Measurements from ENCODE around the gene AFF3. TPM values are rescaled to one million over a fixed set of nuclear protein-coding genes. Genes with fewer than 3 reads are reported as not detected.

The AFF3 gene
- total and polyA plus RNA-seq, 7 experiments from 2014 or later, result 3.0 to 24.1 (median 19.8) TPM

DNA sequence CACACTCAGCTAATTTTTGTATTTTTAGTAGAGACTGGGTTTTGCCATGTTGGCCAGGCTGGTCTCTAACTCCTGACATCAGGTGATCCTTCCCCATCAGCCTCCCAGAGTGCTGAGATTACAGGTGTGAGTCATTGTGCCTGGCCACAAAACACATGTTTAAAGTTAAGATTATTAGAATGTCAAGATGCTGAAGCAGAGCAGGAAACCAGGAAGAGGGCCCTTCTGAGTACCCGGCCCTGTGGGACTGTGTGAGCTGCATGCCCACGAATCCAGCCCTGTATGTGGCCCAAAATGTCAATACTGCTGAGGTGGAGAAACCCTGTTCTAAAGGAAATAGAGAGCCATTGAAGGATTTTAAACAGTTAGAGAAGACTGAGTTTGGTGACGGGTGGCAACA is 621.6 kb downstream of the AFF3 start:
- H3K36me3 ChIP-seq (ENCODE audit: control insufficient read depth in 2 of 3, insufficient read depth in 3 of 3, low read length in 3 of 3), result no peaks in the 10 kb centered on the region
- H3K27ac ChIP-seq (ENCODE audit: low read depth, low read length), result no peak overlapping the region
- H3K27me3 ChIP-seq (ENCODE audit: control insufficient read depth in 2 of 2, insufficient read depth in 2 of 2, low read length in 2 of 2), result no peaks in the 10 kb centered on the region
- ChIA-PET POLR2A (no interaction called here), CTCF (no interaction called here)
- Mint-ChIP-seq H3K4me3 (no peak overlapping the region), H3K36me3 (peaks cover 0 to 5% (median 0%) of the 10 kb centered on the region in 5 donors), H3K4me1 (no peaks in the 10 kb centered on the region), H3K27ac (no peak overlapping the region), H3K27me3 (peaks cover 4 to 15% (median 9%) of the 10 kb centered on the region in 5 donors), H3K9me3 (peaks cover 0 to 4% (median 0%) of the 10 kb centered on the region in 11 donors)
- ATAC-seq (no peak), DNase-seq (no peak)
- no peaks in the 10 kb centered on the region for H3K9me3 ChIP-seq (ENCODE audit: control insufficient read depth in 2 of 3, low read length in 3 of 3)
- no peaks in the 10 kb centered on the region for H3K4me1 ChIP-seq (ENCODE audit: control insufficient read depth in 2 of 2, insufficient read depth in 2 of 2, low read length in 2 of 2)
- H3K4me3 ChIP-seq (ENCODE audit: low read length), result no peak overlapping the region
- intact Hi-C loops (cut with micrococcal nuclease), result no loop called here

DNA sequence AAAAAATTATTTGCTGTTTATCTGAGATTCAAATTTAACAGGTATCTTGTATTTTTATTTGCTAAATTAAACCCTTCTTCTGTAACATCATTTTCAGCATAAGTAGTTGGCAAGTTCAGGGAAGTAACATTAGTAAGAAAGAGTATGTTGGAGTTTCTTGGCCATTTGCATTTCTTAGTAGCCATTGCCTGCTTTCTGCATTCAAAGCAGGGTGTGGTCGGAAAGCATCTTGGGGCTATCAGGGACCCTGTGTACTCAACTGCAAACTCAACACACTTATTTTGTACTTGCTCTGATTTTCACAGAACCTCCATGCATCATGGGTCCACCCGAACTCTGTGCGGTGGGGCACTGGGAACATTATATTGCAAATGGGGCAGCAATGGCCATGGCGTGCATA is 622.2 kb downstream of the AFF3 start:
- no peaks in the 10 kb centered on the region for H3K27me3 ChIP-seq (ENCODE audit: control insufficient read depth in 2 of 2, insufficient read depth in 2 of 2, low read length in 2 of 2)
- no peak overlapping the region for H3K4me3 ChIP-seq (ENCODE audit: low read length)
- intact Hi-C loops (cut with micrococcal nuclease), result no loop called here
- no peaks in the 10 kb centered on the region for H3K4me1 ChIP-seq (ENCODE audit: control insufficient read depth in 2 of 2, insufficient read depth in 2 of 2, low read length in 2 of 2)
- no peak overlapping the region for H3K27ac ChIP-seq (ENCODE audit: low read depth, low read length)
- H3K4me3 Mint-ChIP-seq, result no peak overlapping the region
- ChIA-PET CTCF (no interaction called here), POLR2A (no interaction called here)
- peaks cover 4 to 15% (median 9%) of the 10 kb centered on the region in 5 donors for H3K27me3 Mint-ChIP-seq
- H3K36me3 Mint-ChIP-seq, result peaks cover 0 to 5% (median 0%) of the 10 kb centered on the region in 5 donors
- peaks cover 0 to 4% (median 0%) of the 10 kb centered on the region in 11 donors for H3K9me3 Mint-ChIP-seq
- no peaks in the 10 kb centered on the region for H3K36me3 ChIP-seq (ENCODE audit: control insufficient read depth in 2 of 3, insufficient read depth in 3 of 3, low read length in 3 of 3)
- DNase-seq (no peak), ATAC-seq (no peak)
- no peak overlapping the region for H3K27ac Mint-ChIP-seq
- no peaks in the 10 kb centered on the region for H3K4me1 Mint-ChIP-seq
- no peaks in the 10 kb centered on the region for H3K9me3 ChIP-seq (ENCODE audit: control insufficient read depth in 2 of 3, low read length in 3 of 3)

DNA sequence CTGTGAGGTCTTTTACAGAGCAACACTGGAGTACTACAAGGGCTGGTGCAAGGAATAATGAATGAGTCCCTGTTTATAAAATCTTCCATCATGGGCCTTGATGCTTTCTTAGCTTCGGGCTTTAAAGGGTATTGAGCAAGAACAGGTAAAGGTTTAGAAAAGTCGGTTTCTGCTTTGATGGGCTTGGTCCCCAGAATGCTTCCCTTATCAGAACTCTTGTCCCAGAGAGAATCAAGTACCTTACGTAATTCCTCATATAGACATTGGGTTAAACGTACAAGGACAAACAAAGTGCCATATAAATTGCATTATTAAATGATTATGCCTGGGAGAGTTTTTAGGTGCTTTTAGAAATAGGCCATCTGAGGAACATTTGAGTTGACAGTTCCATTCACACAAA is 628.0 kb downstream of the AFF3 start:
- Mint-ChIP-seq H3K27me3 (peaks cover 0 to 18% (median 4%) of the 10 kb centered on the region in 5 donors), H3K9me3 (no peaks in the 10 kb centered on the region), H3K4me3 (no peak overlapping the region), H3K36me3 (no peaks in the 10 kb centered on the region), H3K4me1 (no peaks in the 10 kb centered on the region), H3K27ac (no peak overlapping the region)
- CTCF ChIA-PET, result no interaction called here
- no peak for ATAC-seq
- DNase-seq, result no peak
- H3K9me3 ChIP-seq (ENCODE audit: control insufficient read depth in 2 of 3, low read length in 3 of 3), result no peaks in the 10 kb centered on the region
- no peak overlapping the region for H3K4me3 ChIP-seq (ENCODE audit: low read length)
- no peak overlapping the region for H3K27ac ChIP-seq (ENCODE audit: low read depth, low read length)
- POLR2A ChIA-PET, result no interaction called here
- H3K27me3 ChIP-seq (ENCODE audit: control insufficient read depth in 2 of 2, insufficient read depth in 2 of 2, low read length in 2 of 2), result no peaks in the 10 kb centered on the region
- no peaks in the 10 kb centered on the region for H3K4me1 ChIP-seq (ENCODE audit: control insufficient read depth in 2 of 2, insufficient read depth in 2 of 2, low read length in 2 of 2)
- intact Hi-C loops (cut with micrococcal nuclease), result no loop called here
- no peaks in the 10 kb centered on the region for H3K36me3 ChIP-seq (ENCODE audit: control insufficient read depth in 2 of 3, insufficient read depth in 3 of 3, low read length in 3 of 3)

DNA sequence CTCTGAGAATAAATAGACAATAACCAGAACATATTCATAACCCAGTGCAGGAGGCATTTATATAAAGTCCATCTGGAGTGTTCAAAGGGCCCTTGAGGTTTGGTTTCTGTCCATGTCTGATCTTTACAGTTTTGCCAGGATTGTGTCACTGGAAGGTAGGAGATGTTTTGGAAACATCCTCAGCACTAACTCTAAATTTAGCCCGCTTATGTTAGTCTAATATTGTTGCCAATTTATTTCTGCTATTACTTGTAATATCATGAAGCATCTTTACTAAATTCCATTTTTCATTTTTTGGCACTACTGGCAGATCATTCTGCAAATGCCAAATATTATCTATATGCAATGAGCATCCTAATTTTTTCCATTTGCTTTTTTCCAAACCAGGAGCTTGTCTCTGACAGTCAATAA is 630.2 kb downstream of the AFF3 start:
- Mint-ChIP-seq H3K36me3 (no peaks in the 10 kb centered on the region), H3K9me3 (no peaks in the 10 kb centered on the region), H3K27ac (no peak overlapping the region), H3K4me1 (no peaks in the 10 kb centered on the region), H3K27me3 (peaks cover 0 to 18% (median under 1%) of the 10 kb centered on the region in 5 donors), H3K4me3 (no peak overlapping the region)
- Histone ChIP-seq H3K27ac (ENCODE audit: low read depth, low read length) (no peak overlapping the region), H3K36me3 (ENCODE audit: control insufficient read depth in 2 of 3, insufficient read depth in 3 of 3, low read length in 3 of 3) (no peaks in the 10 kb centered on the region), H3K27me3 (ENCODE audit: control insufficient read depth in 2 of 2, insufficient read depth in 2 of 2, low read length in 2 of 2) (no peaks in the 10 kb centered on the region), H3K4me1 (ENCODE audit: control insufficient read depth in 2 of 2, insufficient read depth in 2 of 2, low read length in 2 of 2) (no peaks in the 10 kb centered on the region), H3K4me3 (ENCODE audit: low read length) (no peak overlapping the region), H3K9me3 (ENCODE audit: control insufficient read depth in 2 of 3, low read length in 3 of 3) (no peaks in the 10 kb centered on the region)
- ATAC-seq, result no peak
- DNase-seq, result no peak
- intact Hi-C loops (cut with micrococcal nuclease), result no loop called here
- POLR2A ChIA-PET, result no interaction called here
- CTCF ChIA-PET, result no interaction called here

DNA sequence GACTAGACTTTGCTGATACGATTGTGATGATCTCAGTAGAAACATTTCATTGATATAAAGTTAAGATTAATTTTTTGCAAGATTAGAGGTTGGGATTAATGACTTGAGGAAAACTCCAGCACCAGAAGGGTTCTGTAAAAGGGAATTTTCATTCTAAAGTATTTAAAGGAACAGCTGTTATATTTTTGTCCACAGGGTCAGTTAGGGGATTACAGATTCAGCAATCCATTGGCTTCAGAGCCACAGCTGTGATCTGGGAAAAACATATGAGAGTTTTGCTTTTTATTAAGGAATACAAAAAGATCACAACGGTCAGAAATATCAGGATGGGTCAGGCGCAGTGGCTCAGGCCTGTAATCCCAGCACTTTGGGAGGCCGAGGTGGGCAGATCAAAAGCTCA is 633.0 kb downstream of the AFF3 start:
- DNase-seq (no peak), ATAC-seq (no peak)
- Mint-ChIP-seq H3K36me3 (no peaks in the 10 kb centered on the region), H3K9me3 (no peaks in the 10 kb centered on the region), H3K27ac (no peak overlapping the region), H3K27me3 (peaks cover 0 to 5% (median 0%) of the 10 kb centered on the region in 5 donors), H3K4me1 (peaks cover 0 to 6% (median 0%) of the 10 kb centered on the region in 7 donors), H3K4me3 (no peak overlapping the region)
- ChIA-PET CTCF (no interaction called here), POLR2A (no interaction called here)
- no peaks in the 10 kb centered on the region for H3K36me3 ChIP-seq (ENCODE audit: control insufficient read depth in 2 of 3, insufficient read depth in 3 of 3, low read length in 3 of 3)
- H3K9me3 ChIP-seq (ENCODE audit: control insufficient read depth in 2 of 3, low read length in 3 of 3), result no peaks in the 10 kb centered on the region
- no peak overlapping the region for H3K27ac ChIP-seq (ENCODE audit: low read depth, low read length)
- no peaks in the 10 kb centered on the region for H3K27me3 ChIP-seq (ENCODE audit: control insufficient read depth in 2 of 2, insufficient read depth in 2 of 2, low read length in 2 of 2)
- intact Hi-C loops (cut with micrococcal nuclease), result no loop called here
- no peak overlapping the region for H3K4me3 ChIP-seq (ENCODE audit: low read length)
- H3K4me1 ChIP-seq (ENCODE audit: control insufficient read depth in 2 of 2, insufficient read depth in 2 of 2, low read length in 2 of 2), result no peaks in the 10 kb centered on the region

DNA sequence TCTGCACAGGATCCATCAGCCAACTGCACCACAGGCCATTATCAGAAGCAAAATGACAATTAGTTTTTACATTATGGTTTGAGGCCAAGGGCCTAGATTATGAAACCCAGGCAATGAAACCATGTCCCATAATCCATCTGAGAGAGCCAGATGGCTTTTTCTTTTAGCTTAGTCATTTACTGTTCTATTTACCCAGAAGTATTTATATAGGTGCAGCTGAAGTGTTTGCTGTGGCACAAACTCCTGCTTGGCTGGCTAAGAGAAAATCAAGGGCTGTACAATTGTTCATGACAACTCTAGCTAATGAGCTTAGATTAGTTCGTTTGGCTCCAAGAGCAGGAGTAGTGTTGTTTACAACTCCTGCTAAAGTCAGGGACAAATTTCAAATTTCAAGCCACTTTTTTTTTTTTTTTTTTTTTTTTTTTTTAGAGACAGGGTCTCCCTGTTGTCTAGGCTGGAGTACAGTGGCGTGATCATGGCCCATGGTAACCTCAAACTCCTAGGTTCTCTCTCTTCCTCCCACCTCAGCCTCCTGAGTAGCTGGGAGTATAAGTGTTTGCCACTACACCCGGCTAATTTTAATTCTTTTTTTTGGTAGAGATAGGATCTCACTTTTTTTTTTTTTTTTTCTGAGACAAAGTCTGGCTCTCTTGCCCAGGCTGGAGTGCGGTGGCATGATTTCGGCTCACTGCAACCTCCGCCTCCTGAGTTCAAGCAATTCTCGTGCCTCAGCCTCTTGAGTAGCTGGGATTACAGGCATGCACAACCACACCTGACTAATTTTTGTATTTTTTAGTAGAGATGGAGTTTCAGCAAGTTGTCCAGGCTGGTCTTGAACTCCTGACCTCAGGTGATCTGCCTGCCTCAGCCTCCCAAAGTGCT is 634.2 kb downstream of the AFF3 start:
- Mint-ChIP-seq H3K27me3 (peaks cover 0 to 2% (median 0%) of the 10 kb centered on the region in 5 donors), H3K36me3 (no peaks in the 10 kb centered on the region), H3K4me1 (peaks cover 0 to 6% (median 0%) of the 10 kb centered on the region in 7 donors), H3K4me3 (no peak overlapping the region), H3K27ac (no peak overlapping the region), H3K9me3 (no peaks in the 10 kb centered on the region)
- ChIA-PET CTCF (interaction anchor here (0.7 kb wide), 1 partner anchor 353 kb away, joined by 5 read pairs; the partner anchor contains the start of genes LIPT1 and TSGA10), POLR2A (no interaction called here)
- ATAC-seq (no peak), DNase-seq (no peak)
- H3K27ac ChIP-seq (ENCODE audit: low read depth, low read length), result no peak overlapping the region
- no peaks in the 10 kb centered on the region for H3K4me1 ChIP-seq (ENCODE audit: control insufficient read depth in 2 of 2, insufficient read depth in 2 of 2, low read length in 2 of 2)
- no peak overlapping the region for H3K4me3 ChIP-seq (ENCODE audit: low read length)
- H3K27me3 ChIP-seq (ENCODE audit: control insufficient read depth in 2 of 2, insufficient read depth in 2 of 2, low read length in 2 of 2), result no peaks in the 10 kb centered on the region
- no peaks in the 10 kb centered on the region for H3K36me3 ChIP-seq (ENCODE audit: control insufficient read depth in 2 of 3, insufficient read depth in 3 of 3, low read length in 3 of 3)
- no peaks in the 10 kb centered on the region for H3K9me3 ChIP-seq (ENCODE audit: control insufficient read depth in 2 of 3, low read length in 3 of 3)
- intact Hi-C loops (cut with micrococcal nuclease), result no loop called here
